HFF-Myc (cell line): ENCODE measurements around the gene KLHL28.
A peak's percentile ranks its signal among the peaks of the same experiment; 100 is the strongest.

Source experiments
- DNase-seq: peaks from one replicate; pipeline ENCODE4 v3.0.0-alpha.2; 2011; ENCODE audit warnings: low read depth; ENCODE audit errors: extremely low read depth
- H3K4me3 ChIP-seq: replicated peaks from 2 replicates; pipeline ENCODE4 v1.5.1; 2011; ENCODE audit warnings: low read depth, mild to moderate bottlenecking, control low read depth, low read length
- CTCF ChIP-seq: IDR thresholded peaks from 2 replicates; pipeline ENCODE4 v1.5.1; 2012; ENCODE audit warnings: mild to moderate bottlenecking, low read depth, low read length, control low read depth; ENCODE audit errors: missing control alignments

The KLHL28 gene

GRCh38 chr14:44954750-44955149 lies 7.0 kb downstream of the KLHL28 start:
- H3K4me3 ChIP-seq = no peak overlapping the region
- no peak for DNase-seq
- TF ChIP-seq CTCF = no peak

DNA sequence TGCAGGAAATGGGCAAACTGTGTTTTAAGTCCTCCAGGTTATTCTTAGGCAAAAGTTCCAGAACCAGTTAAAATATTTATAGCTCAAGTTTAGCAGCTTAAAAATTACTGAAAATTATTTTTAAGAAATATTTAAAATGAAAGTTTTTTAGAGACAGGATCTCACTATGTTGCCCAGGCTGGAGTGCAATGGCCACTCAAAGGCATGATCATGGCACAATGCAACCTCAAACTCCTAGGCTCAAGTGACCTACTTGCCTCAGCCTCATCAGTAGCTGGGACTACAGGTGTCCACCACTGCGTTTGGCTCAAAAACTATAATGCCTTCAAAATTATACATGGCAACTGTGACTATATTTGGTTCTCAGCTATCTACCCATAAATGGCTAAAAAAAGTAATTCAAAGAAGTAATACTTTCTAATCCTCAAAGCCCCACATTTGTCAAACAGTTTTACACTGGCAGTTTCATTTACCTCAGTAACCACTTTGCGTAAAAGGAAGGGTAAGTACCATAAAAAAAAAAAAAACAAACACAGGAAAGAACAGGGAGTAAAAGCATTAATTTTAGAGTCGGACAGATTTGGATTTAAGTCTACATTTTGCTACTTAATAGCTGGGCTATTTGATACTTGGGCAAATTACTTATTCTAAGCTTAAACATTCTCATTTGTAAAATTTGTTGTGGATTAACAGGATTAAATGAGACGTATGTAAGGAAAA lies 9.2 kb downstream of the KLHL28 start:
- no peak for TF ChIP-seq CTCF
- DNase-seq = no peak
- H3K4me3 ChIP-seq = no peak overlapping the region

GRCh38 chr14:44951051-44951450 lies 10.7 kb downstream of the KLHL28 start:
- DNase-seq = no peak
- TF ChIP-seq CTCF = no peak
- H3K4me3 ChIP-seq = no peak overlapping the region

- peak; percentile 63 for DNase-seq
- H3K4me3 ChIP-seq = no peak overlapping the region
- no peak for TF ChIP-seq CTCF
Observed at GRCh38 chr14:44945264-44945663, 16.5 kb downstream of the KLHL28 start.

DNA sequence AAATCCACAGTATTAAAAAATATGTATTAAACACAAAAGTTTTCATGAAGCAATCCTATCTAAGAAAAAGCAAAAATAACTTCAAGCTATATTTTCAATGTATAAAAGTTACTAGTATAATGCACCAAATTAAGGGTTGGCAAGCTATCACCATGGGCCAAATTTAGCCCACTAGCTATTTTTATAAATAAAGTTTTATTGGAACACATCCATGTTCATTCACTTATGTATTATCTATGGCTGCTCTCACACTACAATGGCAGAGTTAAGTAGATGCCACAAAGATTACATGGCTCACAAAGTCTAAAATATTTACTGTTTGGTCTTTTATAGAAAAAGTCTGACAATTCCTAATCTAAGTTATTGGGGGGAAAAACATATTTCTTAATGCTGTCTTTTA lies 17.6 kb downstream of the KLHL28 start:
- no peak for TF ChIP-seq CTCF
- H3K4me3 ChIP-seq = no peak overlapping the region
- no peak for DNase-seq

- DNase-seq = no peak
- H3K4me3 ChIP-seq = no peak overlapping the region
- no peak for TF ChIP-seq CTCF
Observed at GRCh38 chr14:44942436-44942835, 19.3 kb downstream of the KLHL28 start.

DNA sequence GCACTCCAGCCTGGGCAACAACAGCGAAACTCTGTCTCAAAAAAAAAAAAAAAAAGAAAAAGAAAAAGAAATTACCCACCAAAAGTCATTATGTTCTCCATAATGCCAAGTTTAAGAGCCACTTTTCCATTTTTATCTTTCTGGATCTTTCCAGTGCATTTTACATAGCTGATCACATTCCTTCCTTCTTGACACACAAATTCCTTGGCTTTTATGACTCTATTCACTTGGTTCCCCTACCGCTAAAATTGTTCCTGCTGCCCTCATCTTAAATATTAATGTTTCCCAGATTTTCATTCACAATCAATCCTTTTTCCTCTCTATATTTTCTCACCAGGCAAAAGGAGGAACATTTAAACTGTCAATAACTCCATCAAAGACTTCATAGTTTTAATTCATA lies 20.2 kb downstream of the KLHL28 start:
- H3K4me3 ChIP-seq = no peak overlapping the region
- no peak for DNase-seq
- no peak for TF ChIP-seq CTCF
